NCI-H128 (cell line): ENCODE measurements around the gene KBTBD13.
"Not testable (repeated sequence)": the region's sequence is repeated elsewhere in the genome, so short reads cannot be mapped to it uniquely, and the experiment has no call there.

Source experiments
- DNase-seq: peaks from one replicate; lab custom pipeline; 2025; ENCODE audit not compliant: unreplicated experiment; lab: John Stamatoyannopoulos, UW

KBTBD13 gene

GRCh38 chr15:65069179-65069578, 7.4 kb upstream of the KBTBD13 start:
- DNase-seq = no peak

DNA sequence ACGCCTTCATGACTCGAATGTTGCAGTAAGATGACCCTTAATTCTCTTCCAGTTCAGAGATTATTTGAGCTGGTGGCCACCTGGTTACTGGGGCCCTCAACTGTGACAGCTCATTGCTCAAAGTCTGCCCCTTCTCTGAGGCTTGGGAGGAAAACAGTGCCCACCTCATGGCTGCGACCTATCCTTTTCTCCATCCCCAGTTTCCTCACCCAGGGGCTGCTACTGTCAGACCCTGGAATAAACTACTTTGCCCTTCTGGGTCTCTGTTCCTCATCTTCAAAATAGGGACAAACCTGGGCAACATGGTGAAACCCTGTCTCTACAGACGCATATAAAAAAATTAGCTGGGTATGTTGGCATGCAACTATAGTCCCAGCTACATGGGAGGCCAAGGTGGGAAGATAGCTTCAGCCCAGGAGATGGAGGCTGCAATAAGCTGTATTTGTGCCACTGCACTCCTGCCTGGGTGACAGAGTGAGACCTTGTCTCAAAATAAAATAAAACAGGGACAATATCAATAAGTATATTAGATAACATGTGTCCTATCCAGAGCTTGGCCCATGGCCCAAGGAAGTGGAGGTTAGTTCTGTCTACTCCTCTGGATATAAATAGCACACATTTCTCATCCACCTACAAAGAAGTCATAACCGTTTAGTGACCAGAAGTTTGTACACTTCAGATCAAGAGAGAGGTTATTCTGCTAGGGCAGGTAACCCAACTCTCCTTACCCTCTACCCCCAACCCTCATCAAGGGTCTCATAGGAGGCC, 6.6 kb upstream of the KBTBD13 start:
- DNase-seq = no peak

DNA sequence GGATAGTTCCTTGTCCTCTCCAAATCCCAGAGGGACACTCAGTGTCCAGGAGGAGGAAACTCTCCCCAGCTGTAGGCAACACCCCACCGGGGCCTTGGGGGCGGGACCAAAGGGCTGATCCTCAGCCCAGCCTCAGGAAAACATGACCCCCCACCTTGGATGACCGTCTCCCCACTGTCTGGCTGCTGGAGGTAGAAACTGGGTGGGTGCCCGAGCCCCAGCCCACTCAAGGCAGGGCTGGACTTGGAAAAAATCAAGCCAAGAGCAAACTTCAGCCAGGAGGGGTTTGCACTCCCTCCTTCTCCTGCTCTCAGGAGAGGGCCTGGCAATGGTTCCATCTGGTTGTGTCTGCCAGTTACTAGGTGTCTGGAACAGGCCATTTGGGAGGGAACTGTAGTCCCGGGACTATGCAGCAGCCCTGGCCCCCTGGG, 5.2 kb upstream of the KBTBD13 start:
- DNase-seq = no peak

DNA sequence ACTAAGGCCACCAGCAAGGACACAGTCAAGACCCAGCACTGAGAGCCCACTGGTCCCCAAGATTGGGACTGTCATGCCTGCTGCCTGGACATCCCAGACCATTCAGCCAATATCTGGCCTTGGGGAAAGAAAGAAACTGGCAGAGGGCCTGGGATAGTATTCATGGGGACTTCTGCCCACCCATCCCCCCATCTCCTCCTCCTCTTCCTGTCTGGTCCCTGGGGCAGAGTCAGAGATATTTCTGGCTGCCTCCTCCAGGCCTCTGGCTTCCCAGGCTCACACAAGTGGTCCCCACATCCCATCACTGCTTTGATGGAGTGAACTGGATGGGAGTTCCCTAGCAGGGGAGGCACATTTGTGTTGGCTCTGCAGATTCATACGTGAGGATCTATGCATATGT, 4.5 kb upstream of the KBTBD13 start:
- no peak for DNase-seq

DNA sequence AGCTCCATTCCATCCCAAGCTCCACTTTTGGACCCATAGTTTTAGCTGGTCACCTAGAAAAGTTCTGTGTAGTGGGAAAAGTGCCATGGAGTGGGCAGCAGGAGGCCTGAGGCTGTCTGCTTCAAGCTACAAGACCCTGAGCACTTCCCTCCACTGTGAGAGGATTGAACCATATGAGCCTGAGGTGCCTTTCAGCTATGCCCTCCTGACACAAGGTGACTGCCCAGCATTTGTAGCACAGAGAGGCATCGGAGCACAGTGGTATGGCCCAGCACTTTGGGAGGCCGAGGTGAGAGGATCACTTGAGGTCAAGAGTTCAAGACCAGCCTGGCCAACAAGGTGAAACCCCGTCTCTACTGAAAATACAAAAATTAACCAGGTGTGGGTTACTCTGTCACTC, 3.9 kb upstream of the KBTBD13 start:
- no peak for DNase-seq

GRCh38 chr15:65074946-65075345, 1.6 kb upstream of the KBTBD13 start:
- not testable (repeated sequence) for DNase-seq

GRCh38 chr15:65075607-65076395, 745 bp upstream of the KBTBD13 start:
- DNase-seq = not testable (repeated sequence)

DNA sequence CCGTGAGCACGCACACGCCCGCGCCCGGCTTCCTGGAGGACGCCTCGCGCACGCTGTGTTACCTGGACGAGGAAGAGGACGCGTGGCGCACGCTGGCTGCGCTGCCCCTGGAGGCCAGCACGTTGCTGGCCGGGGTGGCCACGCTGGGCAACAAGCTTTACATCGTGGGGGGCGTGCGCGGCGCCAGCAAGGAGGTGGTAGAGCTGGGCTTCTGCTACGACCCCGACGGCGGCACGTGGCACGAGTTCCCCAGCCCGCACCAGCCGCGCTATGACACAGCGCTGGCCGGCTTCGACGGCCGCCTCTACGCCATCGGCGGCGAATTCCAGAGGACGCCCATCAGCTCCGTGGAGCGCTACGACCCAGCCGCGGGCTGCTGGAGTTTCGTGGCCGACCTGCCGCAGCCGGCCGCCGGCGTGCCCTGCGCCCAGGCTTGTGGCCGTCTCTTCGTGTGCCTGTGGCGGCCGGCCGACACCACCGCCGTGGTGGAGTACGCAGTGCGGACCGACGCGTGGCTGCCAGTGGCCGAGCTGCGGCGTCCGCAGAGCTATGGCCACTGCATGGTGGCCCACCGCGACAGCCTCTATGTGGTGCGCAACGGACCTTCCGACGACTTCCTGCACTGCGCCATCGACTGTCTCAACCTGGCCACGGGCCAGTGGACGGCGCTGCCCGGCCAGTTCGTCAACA, 890 bp downstream of the KBTBD13 start:
- no peak for DNase-seq

GRCh38 chr15:65077981-65078352, 1.4 kb downstream of the KBTBD13 start:
- no peak for DNase-seq

DNA sequence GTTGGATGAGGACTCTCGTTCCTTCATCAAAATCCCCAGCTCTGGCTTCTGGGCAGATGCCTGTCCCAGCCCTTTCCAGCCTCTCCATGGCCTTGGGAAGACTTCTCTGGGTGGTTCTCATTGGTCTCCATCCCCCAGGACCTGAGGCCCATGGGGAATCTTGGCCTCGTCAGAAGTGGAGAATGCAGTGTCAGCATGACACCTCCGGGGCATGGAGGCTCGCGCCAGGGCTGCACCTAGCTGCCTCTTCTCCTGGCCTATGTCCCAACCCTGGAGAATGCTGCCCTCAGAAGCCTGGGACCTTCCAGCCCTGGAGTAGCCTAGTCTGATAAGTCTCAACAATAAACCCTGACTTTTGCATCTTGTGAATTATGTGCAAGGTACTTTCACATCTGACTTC, 3.0 kb downstream of the KBTBD13 start:
- no peak for DNase-seq

- DNase-seq = no peak
These were observed 4.7 kb downstream of the KBTBD13 start for GRCh38 chr15:65081270-65081669.

GRCh38 chr15:65081758-65082157, 5.2 kb downstream of the KBTBD13 start:
- no peak for DNase-seq

GRCh38 chr15:65082303-65082953, 5.9 kb downstream of the KBTBD13 start:
- no peak for DNase-seq

DNA sequence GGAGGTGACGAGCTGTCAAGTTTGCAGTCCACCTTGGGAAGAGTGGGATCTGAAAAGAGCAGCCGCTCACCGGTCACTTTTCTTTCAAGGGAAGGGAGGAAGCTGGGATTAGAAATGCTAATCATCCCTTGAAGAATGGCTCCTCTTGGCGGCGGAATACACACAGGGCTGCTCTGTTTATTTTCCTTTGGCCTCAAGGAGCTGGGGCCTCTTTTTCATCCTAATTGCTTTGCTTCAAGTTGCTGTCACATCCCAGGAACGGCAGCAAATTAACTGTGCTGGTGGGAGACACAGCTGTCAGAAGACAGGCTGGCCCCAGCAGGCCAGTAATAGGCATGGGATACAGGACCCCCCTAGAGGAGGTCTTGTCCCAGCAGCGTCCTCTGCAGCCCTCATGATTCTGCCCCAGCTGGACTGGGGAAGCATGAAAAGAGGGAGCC, 6.7 kb downstream of the KBTBD13 start:
- DNase-seq = no peak

- no peak for DNase-seq
These were observed 8.1 kb downstream of the KBTBD13 start for GRCh38 chr15:65084500-65085206.

DNA sequence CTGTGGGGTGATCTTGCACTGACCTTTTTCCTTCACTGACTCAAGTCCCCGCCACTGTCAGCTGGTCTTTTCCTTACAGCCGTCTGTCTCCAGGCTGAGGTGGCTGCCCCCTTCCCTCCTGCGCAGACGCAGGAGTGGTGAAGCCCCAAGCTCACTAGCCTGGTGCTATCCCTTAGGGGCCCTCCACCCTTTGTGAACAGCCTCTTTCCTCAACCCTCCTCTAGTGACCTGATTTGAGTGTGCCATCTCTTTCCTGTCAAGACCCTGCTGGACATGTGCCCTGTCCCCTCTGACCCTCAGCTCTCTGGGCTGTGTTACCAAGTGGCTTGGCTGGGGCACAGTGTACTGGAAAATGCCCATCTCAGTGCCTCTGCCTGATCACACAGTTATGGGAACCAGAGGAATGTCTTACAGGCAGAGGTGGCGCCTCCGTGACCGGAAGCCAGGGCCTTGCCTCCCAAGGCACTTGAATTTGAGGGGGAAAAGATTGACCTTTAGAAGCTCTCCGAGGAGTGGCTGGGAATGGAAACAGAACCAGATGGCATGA, 8.7 kb downstream of the KBTBD13 start:
- no peak for DNase-seq

- no peak for DNase-seq
These were observed 9.6 kb downstream of the KBTBD13 start for GRCh38 chr15:65085990-65086679.

DNA sequence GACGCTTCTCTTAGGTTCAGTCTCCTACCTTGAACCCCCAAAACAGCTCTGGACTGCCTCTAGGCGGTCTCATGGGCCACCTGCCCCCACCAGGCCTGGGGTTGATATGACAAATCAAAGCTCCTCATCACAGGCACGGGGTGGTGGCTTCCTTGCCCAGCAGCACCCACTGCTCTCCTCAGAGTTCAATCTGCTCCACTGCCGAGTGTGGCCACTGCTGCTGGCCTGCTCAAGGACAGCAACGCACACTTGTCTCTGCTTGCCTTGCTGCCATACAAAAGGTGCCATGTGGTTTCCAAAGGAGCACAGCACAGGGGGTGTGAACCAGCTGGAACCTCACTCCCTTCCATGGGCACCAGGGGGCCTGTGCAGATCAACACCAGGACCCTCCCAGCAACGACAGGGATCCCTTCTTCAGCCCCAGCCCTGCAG, 10.2 kb downstream of the KBTBD13 start:
- no peak for DNase-seq

DNA sequence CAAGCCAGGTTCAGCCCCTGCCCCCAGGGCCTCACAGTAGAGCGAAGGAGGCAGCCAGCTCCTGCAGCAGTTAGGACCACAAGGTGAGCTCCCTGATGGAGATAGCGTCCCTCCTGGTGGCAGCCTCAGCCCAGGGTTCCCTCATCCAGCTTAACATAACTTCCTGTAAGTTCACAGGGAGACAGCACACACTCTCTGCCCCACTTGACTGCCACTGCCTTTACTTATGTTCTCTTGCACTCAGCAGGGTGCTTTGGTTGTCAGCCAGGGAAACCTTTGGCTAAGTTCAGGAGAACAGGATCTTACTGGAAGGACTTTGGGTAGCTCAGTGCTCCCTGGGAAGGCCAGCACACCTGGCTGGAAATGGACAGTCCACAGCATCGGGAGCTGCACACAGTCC, 10.9 kb downstream of the KBTBD13 start:
- DNase-seq = no peak
